IMR-90 (cell line): ENCODE data around the gene FOXS1. TPM values are rescaled to one million over a fixed set of nuclear protein-coding genes. Genes with fewer than 3 reads are reported as not detected.

Experiments
- ATAC-seq: fragments of 200-7000 bp; cut with Tn5 transposase; 2 replicates; pipeline ENCODE4 v1.9.1; 2020; ENCODE audit warnings: low read depth, mild to moderate bottlenecking, moderate library complexity
- BruUV-seq: library from RNA; stranded (reverse); fragments of 400-500 nt; replicated peaks from 2 replicates; lab custom pipeline; 2021; lab: Mats Ljungman, UMichigan
- CTCF ChIA-PET: fragments of 300-600 bp; formaldehyde crosslinking; extraction: SDS; loops from one replicate; lab custom pipeline; 2021; ENCODE audit warnings: antibody characterized with exemption; lab: Yijun Ruan, JAX
- POLR2A ChIA-PET: fragments of 300-600 bp; sonication (Branson Sonifier 250); formaldehyde crosslinking; loops from one replicate; lab custom pipeline; 2022; ENCODE audit warnings: antibody characterized with exemption; ENCODE audit not compliant: unreplicated experiment; lab: Charles Lee
- DNase-seq: peaks from one replicate; pipeline ENCODE4 v3.0.0; 2013
- H2AFZ ChIP-seq: replicated peaks from 2 replicates; pipeline ENCODE3; 2013; ENCODE audit warnings: low read length, mild to moderate bottlenecking; ENCODE audit not compliant: poor library complexity
- H2AK5ac ChIP-seq: 2 replicates; pipeline ENCODE4 v1.6.1; 2013; ENCODE audit warnings: low read depth, low read length, inconsistent platforms
- H2AK9ac ChIP-seq: replicated peaks from 2 replicates; pipeline ENCODE3; 2013; ENCODE audit warnings: mild to moderate bottlenecking, low read depth, low read length, moderate library complexity; ENCODE audit not compliant: poor library complexity
- H2BK120ac ChIP-seq: 2 replicates; pipeline ENCODE4 v1.6.1; 2013; ENCODE audit warnings: low read depth, low read length, inconsistent platforms
- H2BK15ac ChIP-seq: 3 replicates; pipeline ENCODE4 v1.6.1; 2013; ENCODE audit warnings: low read depth, low read length, inconsistent platforms
- H2BK20ac ChIP-seq: 2 replicates; pipeline ENCODE4 v1.6.1; 2013; ENCODE audit warnings: low read depth, mild to moderate bottlenecking, inconsistent platforms, low read length, moderate library complexity
- H2BK5ac ChIP-seq: 2 replicates; pipeline ENCODE4 v1.6.1; 2013; ENCODE audit warnings: mild to moderate bottlenecking, low read depth, low read length, inconsistent platforms; ENCODE audit not compliant: poor library complexity, severe bottlenecking
- H3K14ac ChIP-seq: replicated peaks from 2 replicates; pipeline ENCODE4 v1.6.1; 2013; ENCODE audit warnings: low read depth, low read length, inconsistent platforms
- H3K18ac ChIP-seq: 2 replicates; pipeline ENCODE4 v1.6.1; 2013; ENCODE audit warnings: low read depth, low read length, control low read depth
- H3K23ac ChIP-seq: 2 replicates; pipeline ENCODE4 v1.6.1; 2013; ENCODE audit warnings: low read depth, low read length, inconsistent platforms
- H3K27ac ChIP-seq: 2 replicates; pipeline ENCODE4 v1.5.1; 2013; ENCODE audit warnings: mild to moderate bottlenecking, control low read depth, low read length; ENCODE audit not compliant: insufficient read depth
- H3K27me3 ChIP-seq: 2 replicates; pipeline ENCODE4 v1.6.1; 2013; ENCODE audit warnings: low read length; ENCODE audit not compliant: control insufficient read depth, insufficient read depth
- H3K36me3 ChIP-seq: 2 replicates; pipeline ENCODE4 v1.6.1; 2013; ENCODE audit warnings: low read length, mixed read lengths; ENCODE audit not compliant: control insufficient read depth, insufficient read depth
- H3K4ac ChIP-seq: 2 replicates; pipeline ENCODE4 v1.6.1; 2013; ENCODE audit warnings: low read depth, low read length, inconsistent platforms
- H3K4me1 ChIP-seq: 2 replicates; pipeline ENCODE4 v1.6.1; 2013; ENCODE audit warnings: low read length, mixed read lengths; ENCODE audit not compliant: control insufficient read depth, insufficient read depth
- H3K4me2 ChIP-seq: 2 replicates; pipeline ENCODE4 v1.6.1; 2013; ENCODE audit warnings: low read depth, mild to moderate bottlenecking, control low read depth, low read length, moderate library complexity
- H3K4me3 ChIP-seq: 2 replicates; pipeline ENCODE4 v1.5.1; 2013; ENCODE audit warnings: low read depth, mild to moderate bottlenecking, control low read depth, low read length, moderate library complexity; ENCODE audit not compliant: insufficient read depth
- H3K56ac ChIP-seq: 2 replicates; pipeline ENCODE4 v1.6.1; 2013; ENCODE audit warnings: low read length, inconsistent platforms; ENCODE audit not compliant: insufficient read depth; ENCODE audit errors: extremely low read depth
- H3K79me1 ChIP-seq, 2 experiments: 2 replicates each; pipeline ENCODE4 v1.6.1; 2013; ENCODE audit warnings: low read length in 2 of 2, inconsistent platforms in 1 of 2, low read depth in 1 of 2
- H3K9ac ChIP-seq: 2 replicates; pipeline ENCODE4 v1.6.1; 2013; ENCODE audit warnings: low read depth, low read length, control low read depth
- H3K9me1 ChIP-seq: 2 replicates; pipeline ENCODE4 v1.6.1; 2013; ENCODE audit warnings: low read length, inconsistent platforms; ENCODE audit not compliant: insufficient read depth
- H3K9me3 ChIP-seq: 2 replicates; pipeline ENCODE4 v1.6.1; 2013; ENCODE audit warnings: low read length; ENCODE audit not compliant: control insufficient read depth, insufficient read depth
- H4K20me1 ChIP-seq: 2 replicates; pipeline ENCODE4 v1.6.1; 2013; ENCODE audit warnings: low read length, inconsistent platforms; ENCODE audit not compliant: insufficient read depth
- H4K5ac ChIP-seq: 2 replicates; pipeline ENCODE4 v1.6.1; 2013; ENCODE audit warnings: mild to moderate bottlenecking, low read depth, low read length, control low read depth
- H4K8ac ChIP-seq, 2 experiments: 2 replicates each; pipeline ENCODE4 v1.6.1; 2013; ENCODE audit warnings: low read depth in 2 of 2, low read length in 2 of 2, control low read depth in 1 of 2, inconsistent platforms in 1 of 2
- H4K91ac ChIP-seq: 2 replicates; pipeline ENCODE4 v1.6.1; 2013; ENCODE audit warnings: low read depth, low read length, inconsistent platforms; ENCODE audit not compliant: insufficient read depth
- BHLHE40 ChIP-seq: fragments of 150-350 bp; IDR thresholded peaks from 2 replicates; pipeline ENCODE4 v1.6.1; 2016; ENCODE audit warnings: mild to moderate bottlenecking, low read depth, low read length
- CEBPB ChIP-seq: IDR thresholded peaks from 2 replicates; pipeline ENCODE4 v1.6.1; 2012; ENCODE audit warnings: low read depth, low read length, improper control_type of control experiment
- CHD1 ChIP-seq: IDR thresholded peaks from 2 replicates; pipeline ENCODE4 v1.6.1; 2012; ENCODE audit warnings: low read depth, low read length, improper control_type of control experiment
- CTCF ChIP-seq: conservative IDR thresholded peaks from 2 replicates; pipeline ENCODE4 v1.5.1; 2012; ENCODE audit warnings: mild to moderate bottlenecking, low read depth, low read length, improper control_type of control experiment
- FOS ChIP-seq: fragments of 150-350 bp; IDR thresholded peaks from 2 replicates; pipeline ENCODE4 v1.6.1; 2016; ENCODE audit warnings: low read depth, low read length
- MAFK ChIP-seq: IDR thresholded peaks from 2 replicates; pipeline ENCODE4 v1.6.1; 2012; ENCODE audit warnings: low read depth, low read length, improper control_type of control experiment
- MAZ ChIP-seq: IDR thresholded peaks from 2 replicates; pipeline ENCODE4 v1.6.1; 2012; ENCODE audit warnings: low read depth, mild to moderate bottlenecking, low read length, improper control_type of control experiment, moderate library complexity, borderline replicate concordance
- MXI1 ChIP-seq: IDR thresholded peaks from 2 replicates; pipeline ENCODE4 v1.6.1; 2012; ENCODE audit warnings: low read depth, mild to moderate bottlenecking, low read length, moderate library complexity, borderline replicate concordance
- NFE2L2 ChIP-seq: fragments of 150-350 bp; IDR thresholded peaks from 2 replicates; pipeline ENCODE4 v1.6.1; 2016; ENCODE audit warnings: low read depth, mild to moderate bottlenecking, low read length
- POLR2A ChIP-seq: IDR thresholded peaks from 2 replicates; pipeline ENCODE4 v1.6.1; 2012; ENCODE audit warnings: mild to moderate bottlenecking, low read depth, low read length
- RAD21 ChIP-seq: IDR thresholded peaks from 2 replicates; pipeline ENCODE4 v1.6.1; 2012; ENCODE audit warnings: low read length, improper control_type of control experiment
- RCOR1 ChIP-seq: IDR thresholded peaks from 2 replicates; pipeline ENCODE4 v1.6.1; 2012; ENCODE audit warnings: mild to moderate bottlenecking, low read length, improper control_type of control experiment; ENCODE audit not compliant: insufficient replicate concordance
- RFX5 ChIP-seq: IDR thresholded peaks from 2 replicates; pipeline ENCODE4 v1.8.0; 2012; ENCODE audit warnings: low read depth, mild to moderate bottlenecking, low read length, moderate library complexity
- SMC3 ChIP-seq: fragments of 150-350 bp; IDR thresholded peaks from 2 replicates; pipeline ENCODE4 v1.6.1; 2016; ENCODE audit warnings: low read depth, mild to moderate bottlenecking, antibody characterized with exemption, low read length, moderate library complexity
- USF2 ChIP-seq: fragments of 150-350 bp; IDR thresholded peaks from 2 replicates; pipeline ENCODE4 v1.6.1; 2017; ENCODE audit warnings: mild to moderate bottlenecking, antibody characterized with exemption, low read length, low read depth
- WGBS, 2 experiments: methylation state at CpG; one replicate each; pipeline versions ENCODE4 v1.1.5 to v1.1.7; 2013; ENCODE audit warnings: missing lambda C conversion rate in 2 of 2; ENCODE audit not compliant: insufficient read length in 1 of 2; ENCODE audit errors: extremely low coverage in 2 of 2; 5-methylcytosine and 5-hydroxymethylcytosine counted together
- dilution Hi-C: fragments of 300-500 bp; cut with HindIII; formaldehyde crosslinking; loops from one replicate; pipeline ENCODE4 v1.14.3; 2018; ENCODE audit warnings: low sequenced_read_pairs; ENCODE audit not compliant: unreplicated experiment
- in situ Hi-C: fragments of 300-500 bp; cut with MboI; formaldehyde crosslinking; loops from 3 replicates; pipeline ENCODE4 v1.14.3; 2019; ENCODE audit warnings: low sequenced_read_pairs, inconsistent platforms, mixed read lengths
- intact Hi-C: fragments of 100-400 bp; cut with micrococcal nuclease; formaldehyde crosslinking; loops from 2 replicates; pipeline ENCODE4 v1.10.0; 2022
- polyA plus RNA-seq, 3 experiments: library from polyadenylated mRNA; depleted of rRNA; stranded (reverse); fragments of >200 nt; gene quantifications; 2 replicates each; pipeline ENCODE4 v1.2.3, GENCODE V29; 2012; ENCODE audit warnings: low replicate concordance in 1 of 3
- total RNA-seq: library from RNA; depleted of rRNA; stranded (reverse); fragments of >200 nt; gene quantifications from 2 replicates; pipeline ENCODE4 v1.2.3, GENCODE V29; 2012

Gene FOXS1
- total and polyA plus RNA-seq, 2 of the 4 experiments (the other 2 are of a cell fraction) = not detected

- TF ChIP-seq USF2 = no peak
Measured at GRCh38 chr20:31846793-31847138, 1.4 kb upstream of the FOXS1 start (continued).

DNA sequence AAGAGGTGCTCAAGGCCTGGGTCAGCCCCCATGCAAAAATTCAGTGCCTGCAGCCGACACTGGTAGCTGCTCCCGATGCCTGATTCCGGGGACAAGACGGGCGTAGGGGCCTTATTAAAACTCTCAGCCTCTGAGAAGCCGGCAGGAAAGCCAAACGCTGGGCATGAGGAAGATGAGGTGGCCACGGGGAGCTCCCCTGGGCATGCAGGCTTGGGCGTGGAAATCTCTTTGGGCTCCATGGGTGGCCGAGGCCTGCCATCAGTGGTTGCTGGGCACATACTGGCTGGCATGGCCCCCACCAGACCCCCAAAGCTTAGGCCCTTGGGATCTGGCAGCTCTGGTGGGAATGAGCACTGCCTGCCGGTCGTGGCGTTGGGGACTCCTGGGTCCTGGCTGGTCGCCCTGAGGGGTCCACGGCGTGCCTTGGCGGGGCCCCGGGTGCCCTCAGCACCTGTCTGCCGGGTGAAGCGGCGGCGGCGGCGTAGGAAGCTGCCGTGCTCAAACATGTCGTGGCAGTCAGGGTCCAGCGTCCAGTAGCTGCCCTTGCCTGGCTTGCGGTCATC, 586 bp downstream of the FOXS1 start:
- Histone ChIP-seq H2AK9ac (no peak overlapping the region), H3K79me1 (no peaks in the 10 kb centered on the region), H4K8ac (no peak overlapping the region), H3K27ac (no peak overlapping the region), H3K23ac (no peak overlapping the region), H2AFZ (no peak overlapping the region), H3K36me3 (no peaks in the 10 kb centered on the region), H4K91ac (no peak overlapping the region), H3K4ac (no peak overlapping the region), H3K27me3 (peaks cover 27% of the 10 kb centered on the region), H3K4me1 (peaks cover 15% of the 10 kb centered on the region), H3K14ac (no peak overlapping the region), H3K4me3 (no peak overlapping the region), H3K18ac (no peak overlapping the region), H4K20me1 (peaks cover 13% of the 10 kb centered on the region), H3K4me2 (no peak overlapping the region), H3K9me1 (peaks cover 8% of the 10 kb centered on the region; the same call in 1 of the 2 replicates), H4K5ac (no peak overlapping the region), H3K9ac (no peak overlapping the region), H2BK5ac (no peak overlapping the region), H2AK5ac (no peak overlapping the region), H2BK15ac (no peak overlapping the region), H2BK120ac (no peak overlapping the region), H3K9me3 (no peaks in the 10 kb centered on the region), H2BK20ac (no peak overlapping the region), H3K56ac (no peak overlapping the region)
- no TSS peak for BruUV-seq
- ATAC-seq = no peak
- in situ Hi-C loops (loop anchor here (25.0 kb wide), 2 partner anchors 642 to 817 kb away; partner anchors contain the start of gene C20orf203), dilution Hi-C loops (no loop called here), intact Hi-C loops (no loop called here)
- WGBS, 2 experiments = 92% methylated on average over 24 of the region's 28 CpGs; no CpG with 5 or more reads in 1 of the 2 experiments
- ChIA-PET CTCF (interaction anchor here (1.0 kb wide), 1 partner anchor 10 kb away, joined by 3 read pairs; no protein-coding TSS in a partner anchor), POLR2A (no interaction called here)
- no peak for DNase-seq
- TF ChIP-seq MAZ = no peak
- no peak for TF ChIP-seq SMC3
- TF ChIP-seq RCOR1 = no peak
- no peak for TF ChIP-seq RAD21
- no peak for TF ChIP-seq RFX5
- TF ChIP-seq CTCF = no peak
- TF ChIP-seq CHD1 = no peak
- no peak for TF ChIP-seq BHLHE40
- TF ChIP-seq POLR2A = no peak
- no peak for TF ChIP-seq FOS
- no peak for TF ChIP-seq MAFK
- no peak for TF ChIP-seq MXI1
- no peak for TF ChIP-seq CEBPB
- no peak for TF ChIP-seq NFE2L2
